ENCODE results near the gene EXOG. TPM values are rescaled to one million over a fixed set of nuclear protein-coding genes. Genes with fewer than 3 reads are reported as not detected.
A peak's percentile ranks its signal among the peaks of the same experiment; 100 is the strongest.

EXOG gene
- total RNA-seq, 1 donor from 2014 or later: 38.6 TPM

GRCh38 chr3:38574411-38575278 lies 78.5 kb downstream of the EXOG start:
- intact Hi-C loops (cut with DNase I): no loop called here
- DNase-seq (ENCODE audit: low spot score): peak; percentile 47

GRCh38 chr3:38575279-38575843 lies 79.2 kb downstream of the EXOG start:
- DNase-seq (ENCODE audit: low spot score): peak; percentile 53
- intact Hi-C loops (cut with DNase I): no loop called here

Other genes with a start within 250 kb of the EXOG start
- 0.22 TPM for gene SLC22A13, start 230.5 kb upstream of the EXOG start, total RNA-seq
- gene SLC22A14, start 214.0 kb upstream of the EXOG start, total RNA-seq: 0.24 TPM
- gene XYLB, start 149.6 kb upstream of the EXOG start, total RNA-seq: 0.46 TPM
- gene ACVR2B, start 42.5 kb upstream of the EXOG start, total RNA-seq: 6.3 TPM
- 166 TPM for gene SCN5A, start 153.3 kb downstream of the EXOG start, total RNA-seq

Measured in cardiac septum (tissue), 1 donor.